GM13977 (cell line): ENCODE results near the gene MRAS.

ENCODE experiments used
- DNase-seq: peaks from one replicate; pipeline ENCODE4 v3.0.0; 2012; ENCODE audit warnings: low spot score
- in situ Hi-C: fragments of 300-500 bp; cut with MboI; formaldehyde crosslinking; loops from one replicate; pipeline ENCODE4 v1.12.0; 2022; ENCODE audit warnings: low sequenced_read_pairs, low pct_unique_long_range_greater_than_20kb, mixed read lengths, inconsistent platforms; ENCODE audit not compliant: unreplicated experiment
- TF ChIP-seq, protein P1 (sequence below): IDR thresholded peaks from 2 replicates; pipeline ENCODE4 v1.5.1; 2012; ENCODE audit warnings: mild to moderate bottlenecking, control low read depth; ENCODE audit not compliant: insufficient read depth; ENCODE audit errors: extremely low read depth, missing control alignments

The MRAS gene

GRCh38 chr3:138338244-138338643, 10.1 kb upstream of the MRAS start:
- TF ChIP-seq, protein P1, sequence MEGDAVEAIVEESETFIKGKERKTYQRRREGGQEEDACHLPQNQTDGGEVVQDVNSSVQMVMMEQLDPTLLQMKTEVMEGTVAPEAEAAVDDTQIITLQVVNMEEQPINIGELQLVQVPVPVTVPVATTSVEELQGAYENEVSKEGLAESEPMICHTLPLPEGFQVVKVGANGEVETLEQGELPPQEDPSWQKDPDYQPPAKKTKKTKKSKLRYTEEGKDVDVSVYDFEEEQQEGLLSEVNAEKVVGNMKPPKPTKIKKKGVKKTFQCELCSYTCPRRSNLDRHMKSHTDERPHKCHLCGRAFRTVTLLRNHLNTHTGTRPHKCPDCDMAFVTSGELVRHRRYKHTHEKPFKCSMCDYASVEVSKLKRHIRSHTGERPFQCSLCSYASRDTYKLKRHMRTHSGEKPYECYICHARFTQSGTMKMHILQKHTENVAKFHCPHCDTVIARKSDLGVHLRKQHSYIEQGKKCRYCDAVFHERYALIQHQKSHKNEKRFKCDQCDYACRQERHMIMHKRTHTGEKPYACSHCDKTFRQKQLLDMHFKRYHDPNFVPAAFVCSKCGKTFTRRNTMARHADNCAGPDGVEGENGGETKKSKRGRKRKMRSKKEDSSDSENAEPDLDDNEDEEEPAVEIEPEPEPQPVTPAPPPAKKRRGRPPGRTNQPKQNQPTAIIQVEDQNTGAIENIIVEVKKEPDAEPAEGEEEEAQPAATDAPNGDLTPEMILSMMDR: no peak
- in situ Hi-C loops: no loop called here

DNA sequence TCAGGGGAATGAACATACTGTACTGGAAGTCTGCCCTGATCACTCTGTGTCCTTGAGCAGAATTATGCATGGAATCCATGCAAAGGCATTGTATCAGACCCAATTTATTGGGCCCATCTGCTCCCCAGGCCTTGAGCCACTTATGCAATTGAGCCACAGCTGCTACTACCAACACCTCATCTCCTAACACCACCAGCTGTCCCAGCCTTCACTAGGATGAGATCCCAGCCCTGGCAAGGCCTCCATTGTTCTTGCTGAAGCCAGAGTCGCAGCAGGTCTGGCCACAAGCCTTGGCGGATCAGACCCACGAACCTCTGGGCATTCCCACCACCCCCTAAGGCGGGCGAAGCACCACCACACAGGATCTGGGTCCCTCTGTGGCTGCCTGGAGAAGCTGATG, 9.6 kb upstream of the MRAS start:
- TF ChIP-seq, protein P1: no peak
- in situ Hi-C loops: no loop called here
- DNase-seq: no peak

More at GRCh38 chr3:138338244-138338643, 10.1 kb upstream of the MRAS start:
- no peak for DNase-seq

GRCh38 chr3:138340511-138340910, 7.9 kb upstream of the MRAS start:
- DNase-seq: no peak
- TF ChIP-seq, protein P1: no peak
- in situ Hi-C loops: no loop called here

GRCh38 chr3:138344754-138345153, 3.6 kb upstream of the MRAS start:
- in situ Hi-C loops: no loop called here
- TF ChIP-seq, protein P1: no peak
- no peak for DNase-seq

DNA sequence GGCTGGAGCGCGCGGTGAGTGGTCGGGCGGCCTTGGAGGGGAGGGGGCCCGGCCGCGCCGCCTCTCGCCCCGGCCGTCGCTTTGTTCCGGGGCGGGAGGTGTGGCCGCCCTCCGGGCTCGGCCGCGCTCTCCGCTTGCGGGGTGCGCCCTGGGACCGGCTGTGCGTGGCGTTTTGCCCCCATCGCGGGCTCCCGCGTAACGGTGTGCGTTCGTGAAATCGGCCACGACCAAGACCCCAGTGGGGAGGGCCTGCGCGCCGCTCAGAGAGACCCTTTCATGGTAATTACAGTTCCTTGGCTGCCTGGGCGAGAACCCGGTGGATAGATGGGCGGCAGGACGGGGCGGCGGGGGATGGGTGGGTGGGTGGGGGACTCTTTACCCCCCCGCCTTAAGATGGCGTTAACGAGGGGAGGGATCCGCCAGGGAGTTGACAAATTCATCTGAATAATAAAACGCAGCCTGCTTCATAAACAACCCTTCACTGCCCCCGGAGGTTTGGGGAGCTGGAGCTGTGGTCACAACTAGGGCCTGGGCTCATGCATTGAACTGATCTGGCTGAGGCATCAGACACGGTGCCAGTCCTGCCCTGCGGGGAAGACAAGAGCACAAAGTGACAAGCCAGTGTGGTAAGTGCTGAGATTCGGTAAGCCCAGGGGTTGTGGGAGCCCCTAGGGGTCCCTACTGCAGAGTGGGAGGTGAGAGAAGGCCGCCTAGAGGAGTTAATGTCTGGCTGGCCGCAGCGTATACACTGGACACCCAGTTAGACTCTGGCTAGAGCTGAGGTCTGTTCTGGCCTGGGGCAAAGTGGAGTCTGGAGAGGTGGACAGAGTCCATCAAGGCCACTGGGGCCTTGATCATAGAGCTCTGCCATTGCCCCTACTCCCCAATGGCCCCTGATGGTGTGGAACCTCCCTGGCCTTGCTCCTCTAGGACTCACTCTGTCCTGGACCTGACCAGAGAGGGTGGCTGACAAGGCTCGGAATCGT, 668 bp downstream of the MRAS start:
- TF ChIP-seq, protein P1: no peak
- in situ Hi-C loops: no loop called here
- DNase-seq: no peak

- no peak for DNase-seq
- TF ChIP-seq, protein P1: no peak
- in situ Hi-C loops: no loop called here
These were observed 1.7 kb downstream of the MRAS start for GRCh38 chr3:138349926-138350665.
